BLaER1 (cell line): ENCODE measurements around the gene SYT3.

Experiments used
- H3K27ac ChIP-seq: shearing (Covaris generic); formaldehyde crosslinking; 2 replicates; pipeline ENCODE4 v1.8.1; 2022
- H3K27me3 ChIP-seq: shearing (Covaris generic); formaldehyde crosslinking; 2 replicates; pipeline ENCODE4 v1.8.1; 2022
- H3K36me3 ChIP-seq: shearing (Covaris generic); formaldehyde crosslinking; 2 replicates; pipeline ENCODE4 v1.8.1; 2022
- H3K4me1 ChIP-seq: shearing (Covaris generic); formaldehyde crosslinking; 2 replicates; pipeline ENCODE4 v1.8.1; 2022
- H3K4me2 ChIP-seq: shearing (Covaris generic); formaldehyde crosslinking; 2 replicates; pipeline ENCODE4 v1.8.1; 2022
- H3K4me3 ChIP-seq: shearing (Covaris generic); formaldehyde crosslinking; 2 replicates; pipeline ENCODE4 v1.8.1; 2022
- H3K9ac ChIP-seq: shearing (Covaris generic); formaldehyde crosslinking; 2 replicates; pipeline ENCODE4 v1.8.1; 2022
- H3K9me3 ChIP-seq: shearing (Covaris generic); formaldehyde crosslinking; 2 replicates; pipeline ENCODE4 v1.8.1; 2022
- H4K20me1 ChIP-seq: shearing (Covaris generic); formaldehyde crosslinking; 2 replicates; pipeline ENCODE4 v1.8.1; 2022
- Cebpa-rat ChIP-seq: shearing (Covaris generic); IDR thresholded peaks from 2 replicates; pipeline ENCODE4 v1.8.1; 2022

The SYT3 gene

DNA sequence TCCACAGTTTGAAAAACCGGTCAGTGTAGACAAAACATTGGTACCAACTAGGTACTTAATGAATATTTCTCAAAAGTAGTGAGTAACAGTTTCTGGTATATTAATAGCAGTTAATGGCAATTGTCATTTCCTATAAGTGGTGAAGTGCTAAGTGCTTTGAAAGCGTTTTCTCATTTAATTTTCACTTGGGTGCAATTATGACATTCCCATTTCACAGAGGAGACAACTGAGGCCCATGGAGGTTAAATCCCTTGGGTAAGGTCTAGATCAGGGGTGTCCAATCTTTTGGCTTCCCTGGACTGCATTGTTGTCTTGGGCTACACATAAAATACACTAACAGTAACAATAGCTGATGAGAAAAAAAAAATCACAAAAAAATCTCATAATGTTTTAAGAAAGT lies 687 bp upstream of the SYT3 start:
- H3K27ac ChIP-seq = no peak overlapping the region
- H3K9me3 ChIP-seq = 0 out of 2 replicates have a peak, but pooled peaks cover 5% of the 10 kb centered on the region
- no peaks in the 10 kb centered on the region for H3K27me3 ChIP-seq
- TF ChIP-seq Cebpa-rat = no peak
- peak overlapping the region; percentile 76 for H3K4me3 ChIP-seq
- no peaks in the 10 kb centered on the region for H4K20me1 ChIP-seq
- H3K4me1 ChIP-seq = peaks cover 12% of the 10 kb centered on the region
- peak overlapping the region; percentile 85 for H3K4me2 ChIP-seq
- H3K36me3 ChIP-seq = no peaks in the 10 kb centered on the region
- H3K9ac ChIP-seq = peak overlapping the region; percentile 79

DNA sequence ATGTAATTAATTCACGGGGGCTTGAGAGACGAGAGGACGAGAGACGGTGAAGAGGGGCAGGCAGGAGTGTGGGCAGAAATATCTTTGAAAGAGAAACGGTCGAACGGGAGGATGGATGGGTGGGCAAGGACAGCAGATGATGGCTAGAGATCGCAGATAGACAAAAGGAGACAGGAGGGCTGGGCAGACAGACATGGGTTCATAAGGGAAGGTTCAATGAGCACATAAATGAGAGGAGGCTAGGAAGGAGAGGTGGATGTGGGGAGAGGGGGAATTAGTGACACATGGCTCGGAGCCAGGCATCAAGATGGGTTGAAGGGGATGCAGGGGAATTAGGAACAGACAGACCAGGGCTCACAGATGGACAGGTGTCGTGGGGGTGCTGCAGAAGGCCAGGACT lies 1.1 kb downstream of the SYT3 start:
- no peak for TF ChIP-seq Cebpa-rat
- peaks cover 22% of the 10 kb centered on the region for H3K9me3 ChIP-seq
- H3K27ac ChIP-seq = no peak overlapping the region
- no peaks in the 10 kb centered on the region for H4K20me1 ChIP-seq
- H3K4me2 ChIP-seq = peak overlapping the region; percentile 85
- H3K9ac ChIP-seq = no peak overlapping the region; the same call in 1 of the 2 replicates
- H3K36me3 ChIP-seq = no peaks in the 10 kb centered on the region
- H3K27me3 ChIP-seq = no peaks in the 10 kb centered on the region
- H3K4me3 ChIP-seq = peak overlapping the region; percentile 76
- H3K4me1 ChIP-seq = peaks cover 12% of the 10 kb centered on the region

DNA sequence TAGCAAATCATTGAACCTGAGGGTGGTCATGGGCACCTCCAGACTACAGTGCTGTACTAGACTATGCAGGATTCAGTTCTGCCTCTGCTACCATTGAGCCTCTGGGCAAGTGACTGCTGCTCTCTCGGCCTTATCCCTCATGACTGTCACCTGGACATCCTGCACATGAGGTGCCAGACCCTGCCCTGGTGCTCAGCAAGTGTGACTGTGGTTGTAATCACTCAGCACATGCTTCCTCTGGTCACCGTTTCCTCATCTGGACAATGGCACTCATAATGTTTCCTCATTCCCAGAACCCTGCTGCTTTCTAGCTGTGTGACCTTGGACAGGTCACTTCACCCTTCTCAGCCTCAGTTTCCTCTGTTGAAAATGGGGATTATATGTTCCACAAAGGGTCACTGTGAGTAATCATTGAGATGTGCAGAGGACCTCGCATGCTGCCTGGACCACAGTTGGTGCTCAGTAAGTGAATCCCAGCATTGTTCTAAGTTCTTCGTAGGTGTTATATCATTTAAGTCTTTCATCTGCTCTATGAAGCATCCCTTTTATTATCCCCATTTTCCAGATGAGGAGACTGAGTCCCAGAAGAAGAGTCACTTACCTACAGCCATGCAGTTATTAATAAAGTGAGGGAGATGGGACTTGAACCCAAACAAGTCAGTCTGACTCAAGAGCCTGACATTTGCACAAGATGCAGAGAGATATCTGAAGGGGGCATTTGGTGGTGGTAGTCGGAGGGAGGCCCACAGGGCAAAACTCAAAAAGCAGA lies 3.2 kb downstream of the SYT3 start:
- Histone ChIP-seq H3K9me3 (peaks cover 28% of the 10 kb centered on the region), H3K4me3 (no peak overlapping the region), H3K27ac (no peak overlapping the region), H3K9ac (no peak overlapping the region), H3K36me3 (no peaks in the 10 kb centered on the region), H3K4me1 (peaks cover 12% of the 10 kb centered on the region), H4K20me1 (no peaks in the 10 kb centered on the region), H3K4me2 (no peak overlapping the region), H3K27me3 (no peaks in the 10 kb centered on the region)
- TF ChIP-seq Cebpa-rat = no peak

DNA sequence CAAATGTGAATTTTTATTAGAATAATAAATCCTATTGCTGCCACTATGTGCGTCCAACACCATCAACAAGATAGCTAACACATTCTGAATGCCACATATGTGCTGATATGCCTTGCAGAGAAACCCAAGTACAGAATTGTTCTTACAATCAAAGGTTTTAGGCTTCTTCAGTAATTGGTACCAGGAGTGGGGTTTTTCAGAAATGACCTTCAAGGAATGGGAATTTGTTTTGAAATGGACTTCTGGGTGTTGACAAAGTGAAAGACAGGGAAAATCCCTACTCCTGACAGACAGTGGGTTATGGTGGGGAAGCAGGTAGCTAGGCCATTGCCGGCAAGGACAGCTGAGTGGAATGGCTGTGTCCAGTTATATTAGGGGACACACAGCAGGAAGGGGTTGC lies 5.7 kb downstream of the SYT3 start:
- no peaks in the 10 kb centered on the region for H4K20me1 ChIP-seq
- no peak overlapping the region for H3K27ac ChIP-seq
- no peaks in the 10 kb centered on the region for H3K36me3 ChIP-seq
- peaks cover 28% of the 10 kb centered on the region for H3K9me3 ChIP-seq
- H3K9ac ChIP-seq = no peak overlapping the region
- H3K27me3 ChIP-seq = no peaks in the 10 kb centered on the region
- H3K4me2 ChIP-seq = no peak overlapping the region
- H3K4me3 ChIP-seq = no peak overlapping the region
- H3K4me1 ChIP-seq = peaks cover 6% of the 10 kb centered on the region
- TF ChIP-seq Cebpa-rat = no peak

DNA sequence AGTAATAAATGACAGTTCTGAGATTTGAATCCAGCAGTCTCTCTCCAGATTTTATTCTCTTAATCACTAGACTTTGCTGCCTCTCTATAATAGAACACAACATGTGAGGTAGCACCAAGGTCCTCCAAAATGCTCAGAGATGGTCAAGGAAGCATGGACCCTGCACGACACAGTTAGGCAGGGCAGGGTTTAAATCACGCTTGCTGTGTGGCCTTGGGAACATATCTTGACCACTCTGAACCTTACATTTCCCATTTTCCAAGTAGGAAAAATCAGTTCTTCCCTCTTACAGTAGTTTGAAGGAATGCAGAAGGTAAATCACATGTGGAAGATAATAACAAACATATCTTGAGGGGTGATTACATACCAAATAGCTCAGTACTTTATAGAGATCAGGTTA lies 6.3 kb downstream of the SYT3 start:
- no peak overlapping the region for H3K4me3 ChIP-seq

DNA sequence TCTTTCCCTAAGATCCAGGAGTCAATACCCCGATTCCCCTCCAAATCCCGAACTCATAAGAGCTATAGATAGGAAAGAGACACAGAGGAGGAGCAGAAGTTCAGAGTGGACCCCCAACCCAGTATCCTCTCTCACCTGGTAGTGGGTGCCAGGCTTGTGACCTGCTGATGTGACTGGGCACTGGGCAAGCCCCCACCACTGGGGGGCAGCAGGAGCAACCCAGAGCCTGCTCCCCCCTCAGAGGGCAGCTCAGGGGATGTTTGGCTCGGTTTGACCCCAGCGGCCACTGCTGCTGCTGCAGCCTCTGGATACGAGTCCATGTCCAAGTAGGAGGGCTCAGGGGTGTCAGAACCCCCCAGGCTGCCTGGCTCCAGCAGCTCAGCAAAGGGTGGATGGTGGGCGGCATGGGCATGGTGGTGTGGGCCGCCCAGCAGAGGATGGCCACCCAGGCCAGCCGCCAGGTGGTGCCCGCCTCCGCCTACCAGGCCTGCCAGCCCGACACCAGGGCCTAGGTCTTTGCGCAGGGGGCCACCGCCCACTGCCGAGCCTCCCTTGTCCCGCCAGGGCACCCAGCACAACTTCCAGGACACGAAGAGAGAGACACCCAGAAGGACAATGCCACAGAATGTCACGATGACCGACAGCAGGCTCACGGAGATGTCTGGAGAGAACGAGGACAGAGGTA lies 7.4 kb downstream of the SYT3 start:
- Histone ChIP-seq H3K36me3 (no peaks in the 10 kb centered on the region), H3K9me3 (peaks cover 28% of the 10 kb centered on the region), H3K9ac (no peak overlapping the region), H3K4me2 (no peak overlapping the region), H3K4me3 (no peak overlapping the region), H3K4me1 (no peaks in the 10 kb centered on the region), H3K27ac (no peak overlapping the region), H4K20me1 (no peaks in the 10 kb centered on the region), H3K27me3 (no peaks in the 10 kb centered on the region)
- no peak for TF ChIP-seq Cebpa-rat

More for the DNA sequence above, 6.3 kb downstream of the SYT3 start:
- Histone ChIP-seq H3K9me3 (peaks cover 28% of the 10 kb centered on the region), H3K4me1 (no peaks in the 10 kb centered on the region; the same call in 1 of the 2 replicates), H3K36me3 (no peaks in the 10 kb centered on the region), H4K20me1 (no peaks in the 10 kb centered on the region), H3K9ac (no peak overlapping the region), H3K4me2 (no peak overlapping the region), H3K27ac (no peak overlapping the region), H3K27me3 (no peaks in the 10 kb centered on the region)
- TF ChIP-seq Cebpa-rat = no peak

DNA sequence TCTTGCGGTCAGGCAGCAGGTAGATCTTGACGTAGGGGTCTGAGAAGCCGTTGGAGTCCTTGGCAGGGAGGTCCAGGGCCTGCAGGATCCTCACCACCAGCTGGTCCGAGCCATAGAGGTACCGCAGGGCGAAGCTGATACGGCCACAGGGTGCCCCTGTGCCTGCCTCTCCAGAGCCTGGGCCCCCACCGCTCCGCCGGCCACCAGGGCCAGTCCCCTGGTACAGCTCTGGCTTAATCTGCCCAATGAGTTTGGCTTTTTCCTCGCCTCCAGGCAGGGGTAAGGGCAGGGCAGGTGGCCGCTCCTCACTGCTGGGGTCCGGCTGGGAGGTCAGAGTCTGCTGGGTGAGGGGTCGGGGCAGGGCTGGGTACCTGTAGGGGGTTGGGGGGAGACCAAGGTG lies 9.9 kb downstream of the SYT3 start:
- Histone ChIP-seq H3K9me3 (peaks cover 18% of the 10 kb centered on the region), H3K4me2 (no peak overlapping the region), H3K36me3 (no peaks in the 10 kb centered on the region), H3K4me1 (no peaks in the 10 kb centered on the region), H3K9ac (no peak overlapping the region), H4K20me1 (no peaks in the 10 kb centered on the region), H3K4me3 (no peak overlapping the region), H3K27ac (no peak overlapping the region), H3K27me3 (no peaks in the 10 kb centered on the region)
- no peak for TF ChIP-seq Cebpa-rat

DNA sequence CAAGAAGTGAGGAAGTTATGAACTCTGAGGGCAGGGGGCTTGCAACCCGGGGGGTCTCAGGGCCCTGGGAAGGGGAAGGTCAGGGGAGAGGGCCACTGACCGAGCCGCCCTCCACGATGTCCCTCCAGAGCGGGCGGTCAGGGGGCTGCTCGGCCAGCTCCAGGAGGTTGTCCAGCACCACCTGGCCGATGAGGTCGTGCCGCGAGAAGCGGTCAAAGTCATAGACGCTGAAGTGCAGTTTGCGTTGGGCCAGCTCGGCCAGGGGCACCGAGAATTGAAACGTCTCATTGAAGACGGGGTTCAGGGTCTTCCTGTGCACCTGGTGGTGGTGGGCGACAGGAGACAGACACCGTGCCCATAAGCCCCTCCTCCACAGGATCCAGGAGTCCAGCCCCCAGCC lies 10.5 kb downstream of the SYT3 start:
- no peaks in the 10 kb centered on the region for H3K27me3 ChIP-seq
- no peaks in the 10 kb centered on the region for H3K36me3 ChIP-seq
- H3K9me3 ChIP-seq = peaks cover 12% of the 10 kb centered on the region
- no peak for TF ChIP-seq Cebpa-rat
- no peaks in the 10 kb centered on the region for H3K4me1 ChIP-seq
- no peak overlapping the region for H3K9ac ChIP-seq
- no peaks in the 10 kb centered on the region for H4K20me1 ChIP-seq
- H3K4me3 ChIP-seq = no peak overlapping the region
- no peak overlapping the region for H3K27ac ChIP-seq
- no peak overlapping the region for H3K4me2 ChIP-seq

DNA sequence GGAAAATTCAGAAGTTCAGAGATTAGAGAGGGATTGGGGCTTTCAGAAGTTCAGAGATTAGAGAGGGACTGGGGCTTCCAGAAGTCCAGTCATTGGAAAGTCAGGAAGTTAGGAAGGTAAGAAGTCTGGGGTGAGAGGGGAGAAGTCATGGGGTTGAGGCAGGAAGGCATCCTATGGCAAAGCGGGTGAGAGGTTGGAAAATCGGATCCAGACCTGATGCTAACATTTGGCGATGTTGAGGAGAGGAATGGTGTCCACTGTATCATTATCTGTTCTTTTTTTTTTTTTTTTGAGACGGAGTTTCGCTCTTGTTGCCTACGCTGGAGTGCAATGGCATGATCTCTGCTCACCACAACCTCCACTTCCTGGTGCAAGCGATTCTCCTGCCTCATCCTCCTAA lies 11.1 kb downstream of the SYT3 start:
- H3K4me2 ChIP-seq = no peak overlapping the region
- H4K20me1 ChIP-seq = no peaks in the 10 kb centered on the region
- H3K9ac ChIP-seq = no peak overlapping the region
- no peak overlapping the region for H3K4me3 ChIP-seq
- H3K4me1 ChIP-seq = no peaks in the 10 kb centered on the region
- H3K9me3 ChIP-seq = peaks cover 5% of the 10 kb centered on the region
- H3K27ac ChIP-seq = no peak overlapping the region
- H3K36me3 ChIP-seq = no peaks in the 10 kb centered on the region
- no peaks in the 10 kb centered on the region for H3K27me3 ChIP-seq
- TF ChIP-seq Cebpa-rat = no peak

DNA sequence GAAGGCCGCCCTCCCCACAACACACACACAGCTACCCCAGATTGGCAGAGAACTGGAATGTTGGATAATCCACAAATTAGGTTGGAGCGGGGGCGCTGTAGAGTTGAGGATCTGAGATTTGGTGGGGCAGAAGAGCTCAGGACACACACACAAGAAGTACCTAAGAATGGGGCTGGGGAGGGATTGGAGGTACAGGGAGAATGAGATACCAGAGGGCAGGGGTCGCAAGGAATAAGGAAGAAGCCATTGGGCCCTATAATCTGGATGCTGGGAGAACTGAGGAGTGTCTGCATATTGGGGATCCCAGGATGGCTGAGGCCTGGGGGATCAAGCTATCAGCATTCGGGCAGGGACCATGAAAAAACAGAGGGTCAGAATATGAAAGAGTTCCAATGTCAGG lies 11.5 kb downstream of the SYT3 start:
- no peaks in the 10 kb centered on the region for H3K27me3 ChIP-seq
- H3K4me2 ChIP-seq = no peak overlapping the region
- H3K9ac ChIP-seq = no peak overlapping the region
- no peak overlapping the region for H3K4me3 ChIP-seq
- no peaks in the 10 kb centered on the region for H3K4me1 ChIP-seq
- no peak for TF ChIP-seq Cebpa-rat
- peaks cover 1% of the 10 kb centered on the region for H3K9me3 ChIP-seq
- H4K20me1 ChIP-seq = no peaks in the 10 kb centered on the region
- H3K36me3 ChIP-seq = no peaks in the 10 kb centered on the region
- H3K27ac ChIP-seq = no peak overlapping the region
